Loucy (cell line): Measurements from ENCODE around the gene TRIM43.
"Not testable (repeated sequence)": the region's sequence is repeated elsewhere in the genome, so short reads cannot be mapped to it uniquely, and the experiment has no call there.

Source experiments
- CTCF ChIP-seq: fragments of 200-600 bp; sonication (generic); conservative IDR thresholded peaks from 2 replicates; pipeline ENCODE4 v1.5.1; 2014; ENCODE audit warnings: mild to moderate bottlenecking, antibody characterized with exemption, low read length
- EZH2phosphoT487 ChIP-seq: fragments of 200-600 bp; IDR thresholded peaks from 2 replicates; pipeline ENCODE4 v1.6.1; 2018; ENCODE audit warnings: antibody characterized with exemption, mild to moderate bottlenecking, moderate library complexity, borderline replicate concordance

- not testable (repeated sequence) for TF ChIP-seq CTCF, EZH2phosphoT487
Observed at GRCh38 chr2:95613048-95613447, 21.2 kb downstream of the TRIM43 start.
